Spleen (tissue), 11 donors: ENCODE data around the gene CSNK1G2. TPM values are rescaled to one million over a fixed set of nuclear protein-coding genes. Genes with fewer than 3 reads are reported as not detected.

Source experiments
- DNase-seq: peaks from one replicate; pipeline ENCODE4 v3.0.0-alpha.2; 2020
- H3K27ac ChIP-seq, 8 donors: fragments of 200-600 bp; sonication (generic) in 7 of 8; 1 replicate in 4 of 8; 2 replicates in 4 of 8; pipeline versions ENCODE4 v1.5.0 to v1.8.0; 2016 to 2021; ENCODE audit warnings: inconsistent platforms in 4 of 8, mild to moderate bottlenecking in 4 of 8, moderate library complexity in 1 of 8
- H3K27me3 ChIP-seq, 7 donors: fragments of 200-600 bp; sonication (generic) in 6 of 7; replicated peaks in 1 of 7; 1 replicate in 4 of 7; 2 replicates in 3 of 7; pipeline versions ENCODE4 v1.5.0 to v1.8.0; 2016 to 2021; ENCODE audit warnings: inconsistent platforms in 3 of 7, mild to moderate bottlenecking in 1 of 7
- H3K36me3 ChIP-seq, 6 donors: fragments of 200-600 bp; sonication (generic) in 5 of 6; 1 replicate in 4 of 6; 2 replicates in 2 of 6; pipeline versions ENCODE4 v1.5.0 to v1.8.0; 2016 to 2021; ENCODE audit warnings: inconsistent platforms in 2 of 6
- H3K4me1 ChIP-seq, 6 donors: fragments of 200-600 bp; sonication (generic) in 5 of 6; 1 replicate in 3 of 6; 2 replicates in 3 of 6; pipeline versions ENCODE4 v1.5.0 to v1.8.0; 2016 to 2021; ENCODE audit warnings: inconsistent platforms in 3 of 6
- H3K4me3 ChIP-seq, 8 donors: fragments of 200-600 bp; sonication (generic) in 7 of 8; 1 replicate in 4 of 8; 2 replicates in 4 of 8; pipeline versions ENCODE4 v1.5.0 to v1.8.0; 2016 to 2021; ENCODE audit warnings: inconsistent platforms in 4 of 8, mild to moderate bottlenecking in 4 of 8, moderate library complexity in 2 of 8
- H3K9me3 ChIP-seq, 8 donors: fragments of 200-600 bp; sonication (generic) in 7 of 8; 1 replicate in 4 of 8; 2 replicates in 4 of 8; pipeline versions ENCODE4 v1.5.0 to v1.8.0; 2016 to 2021; ENCODE audit warnings: inconsistent platforms in 4 of 8
- POLR2A ChIP-seq, 3 donors: fragments of 450-650 bp; IDR thresholded peaks; one replicate each; pipeline ENCODE4 v1.5.1; 2017; ENCODE audit warnings: antibody characterized with exemption in 3 of 3, mild to moderate bottlenecking in 1 of 3
- POLR2AphosphoS5 ChIP-seq, 3 donors: sonication (generic); formaldehyde crosslinking; IDR thresholded peaks; one replicate each; pipeline ENCODE4 v1.5.1; 2017; ENCODE audit warnings: antibody characterized with exemption in 3 of 3
- WGBS, 5 donors: extraction: QIAGEN DNeasy Blood & Tissue Kit in 3 of 5; methylation state at CpG; one replicate each; pipeline versions ENCODE4 v1.1.5 to v1.1.7; 2013 to 2018; 5-methylcytosine and 5-hydroxymethylcytosine counted together
- intact Hi-C: fragments of 100-400 bp; cut with DNase I; formaldehyde crosslinking; loops from one replicate; pipeline ENCODE4 v1.15.0; 2023; ENCODE audit warnings: low total_unique reads
- polyA plus RNA-seq, 3 donors: library from polyadenylated mRNA; stranded (reverse); fragments of 200-250 nt; gene quantifications; one replicate each; pipeline ENCODE4 v1.2.1, GENCODE V29; 2013
- total RNA-seq, 7 donors: library from RNA; depleted of rRNA in 3 of 7; stranded (reverse); fragments of >200 nt in 3 of 7; fragmentation: NEBNext Ultra II Directional in 4 of 7; extraction: Animal tissue kit (Norgen Biotek cat#: 25700) in 4 of 7; gene quantifications; one replicate each; pipeline versions ENCODE4 v1.1.0 to v1.2.1, GENCODE V29; 2016 to 2021
- TF ChIP-seq, protein P1 (sequence below), 11 experiments: fragments of 200-600 bp in 7 of 11; fragments of 450-650 bp in 4 of 11; sonication (generic) in 4 of 11; IDR thresholded peaks in 8 of 11; conservative IDR thresholded peaks in 3 of 11; 1 replicate in 7 of 11; 2 replicates in 4 of 11; pipeline versions ENCODE4 v1.4.0 to v1.8.0; 2016 to 2021; ENCODE audit warnings: antibody characterized with exemption in 11 of 11, inconsistent platforms in 4 of 11, mild to moderate bottlenecking in 1 of 11
- donor health status: healthy with polysubstance abuse.
- donor health status: DM: no; HTN: no; CAD: no; lungs with moderate emphysema.
- donor health status: DM: no; HTN: no; CAD: no.
- donor health status: Bipolar disorder and iron deficiency.
- donor health status: healthy.
- donor health status: DM: no; HTN: no; CAD: no.
- donor health status: DM: yes; HTN: yes; CAD: no.

The CSNK1G2 gene
- total and polyA plus RNA-seq, 10 donors = 52.5 to 120 (median 93.8) TPM

DNA sequence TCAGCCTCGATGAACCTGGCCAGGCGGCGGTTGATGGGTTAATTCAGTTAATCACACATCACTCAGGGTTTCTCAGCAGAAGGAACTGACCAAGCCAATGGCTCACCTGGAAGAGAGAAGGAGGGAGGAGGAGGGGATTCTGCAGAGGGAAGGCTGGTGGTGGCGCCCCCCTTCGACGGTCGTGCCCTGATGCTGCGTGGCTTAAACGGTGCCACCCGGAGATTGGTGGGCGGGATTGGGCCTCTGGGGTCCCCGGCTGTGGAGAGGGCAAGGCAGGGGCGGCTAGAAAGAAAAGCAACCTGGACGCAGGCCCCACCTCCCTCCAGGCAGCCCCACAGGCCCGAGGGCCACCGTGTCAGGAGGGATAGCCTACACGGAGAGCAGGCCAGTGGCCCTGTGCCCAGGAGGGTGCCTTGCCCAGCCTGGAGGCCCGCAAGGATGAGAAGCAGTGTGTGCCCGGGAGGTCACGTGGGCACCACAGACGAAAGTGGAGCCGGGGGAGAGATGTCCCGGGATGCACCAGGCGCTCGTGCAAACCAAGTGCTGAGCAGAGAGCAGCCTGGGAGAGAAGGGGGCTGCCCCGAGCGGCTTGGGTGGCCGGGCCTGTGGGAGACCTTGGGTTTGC, 16.0 kb downstream of the CSNK1G2 start:
- no peak overlapping the region for H3K27ac ChIP-seq
- H3K4me3 ChIP-seq = no peak overlapping the region
- peaks cover 2 to 84% (median 42%) of the 10 kb centered on the region in 6 donors for H3K4me1 ChIP-seq
- no peaks in the 10 kb centered on the region for H3K27me3 ChIP-seq
- DNase-seq = no peak
- WGBS, 5 donors = 79 to 92% (median 90%) methylated on average over 25 to 28 of the region's 28 CpGs
- H3K36me3 ChIP-seq = peaks cover 0 to 87% (median 10%) of the 10 kb centered on the region in 6 donors
- intact Hi-C loops = no loop called here
- TF ChIP-seq, protein P1, sequence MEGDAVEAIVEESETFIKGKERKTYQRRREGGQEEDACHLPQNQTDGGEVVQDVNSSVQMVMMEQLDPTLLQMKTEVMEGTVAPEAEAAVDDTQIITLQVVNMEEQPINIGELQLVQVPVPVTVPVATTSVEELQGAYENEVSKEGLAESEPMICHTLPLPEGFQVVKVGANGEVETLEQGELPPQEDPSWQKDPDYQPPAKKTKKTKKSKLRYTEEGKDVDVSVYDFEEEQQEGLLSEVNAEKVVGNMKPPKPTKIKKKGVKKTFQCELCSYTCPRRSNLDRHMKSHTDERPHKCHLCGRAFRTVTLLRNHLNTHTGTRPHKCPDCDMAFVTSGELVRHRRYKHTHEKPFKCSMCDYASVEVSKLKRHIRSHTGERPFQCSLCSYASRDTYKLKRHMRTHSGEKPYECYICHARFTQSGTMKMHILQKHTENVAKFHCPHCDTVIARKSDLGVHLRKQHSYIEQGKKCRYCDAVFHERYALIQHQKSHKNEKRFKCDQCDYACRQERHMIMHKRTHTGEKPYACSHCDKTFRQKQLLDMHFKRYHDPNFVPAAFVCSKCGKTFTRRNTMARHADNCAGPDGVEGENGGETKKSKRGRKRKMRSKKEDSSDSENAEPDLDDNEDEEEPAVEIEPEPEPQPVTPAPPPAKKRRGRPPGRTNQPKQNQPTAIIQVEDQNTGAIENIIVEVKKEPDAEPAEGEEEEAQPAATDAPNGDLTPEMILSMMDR (IDR thresholded peaks at IDR 0.05 in 8 of 11, conservative IDR thresholded peaks at IDR 0.05 in 3 of 11) = no peak
- TF ChIP-seq POLR2A (IDR thresholded peaks at IDR 0.05) = no peak
- peak in 2 of 3 donors; percentile 22 to 57 for TF ChIP-seq POLR2AphosphoS5 (IDR thresholded peaks at IDR 0.05)
- no peaks in the 10 kb centered on the region for H3K9me3 ChIP-seq

DNA sequence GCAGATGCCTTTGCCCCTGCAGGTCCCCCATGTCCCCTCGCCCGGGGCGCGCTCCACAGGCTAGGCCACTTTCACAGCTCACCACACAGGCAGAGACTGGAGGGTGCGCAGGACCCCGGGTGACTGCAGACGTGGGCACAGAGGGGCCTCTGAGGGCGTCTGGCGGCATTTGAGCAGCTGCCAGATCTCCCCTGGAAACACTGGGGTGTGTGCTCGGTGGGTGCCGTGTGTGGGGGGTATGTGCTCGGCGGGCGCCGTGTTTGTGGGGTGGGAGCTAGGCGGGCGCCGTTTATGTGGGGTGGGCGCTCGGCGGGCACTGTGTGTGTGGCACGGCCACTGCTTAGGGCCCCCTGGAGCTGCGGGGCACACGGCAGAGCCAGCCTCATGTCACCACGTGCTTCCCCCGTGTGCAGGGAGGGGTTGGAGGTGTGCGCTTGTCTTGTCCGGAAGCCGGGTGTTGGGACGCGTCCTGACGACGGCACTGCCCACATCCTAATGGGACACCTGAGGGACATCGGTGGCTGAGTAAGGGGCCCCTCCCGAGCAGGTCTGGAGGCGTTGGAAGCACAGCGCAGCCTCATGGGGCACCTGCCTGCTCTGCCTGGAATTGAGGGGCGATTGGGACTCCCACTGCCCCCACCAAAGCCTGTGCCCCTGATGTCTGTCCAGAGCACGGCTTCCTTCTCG, 16.7 kb downstream of the CSNK1G2 start:
- no peaks in the 10 kb centered on the region for H3K27me3 ChIP-seq
- TF ChIP-seq POLR2A (IDR thresholded peaks at IDR 0.05) = no peak
- no peak for TF ChIP-seq POLR2AphosphoS5 (IDR thresholded peaks at IDR 0.05)
- TF ChIP-seq, protein P1 (IDR thresholded peaks at IDR 0.05 in 8 of 11, conservative IDR thresholded peaks at IDR 0.05 in 3 of 11) = no peak
- H3K9me3 ChIP-seq = no peaks in the 10 kb centered on the region
- peaks cover 2 to 83% (median 40%) of the 10 kb centered on the region in 6 donors for H3K4me1 ChIP-seq
- H3K4me3 ChIP-seq = no peak overlapping the region
- DNase-seq = no peak
- H3K27ac ChIP-seq = no peak overlapping the region
- H3K36me3 ChIP-seq = peaks cover 0 to 87% (median 11%) of the 10 kb centered on the region in 6 donors
- intact Hi-C loops = no loop called here
- WGBS, 5 donors = 82 to 91% (median 85%) methylated on average over 24 to 40 of the region's 40 CpGs

DNA sequence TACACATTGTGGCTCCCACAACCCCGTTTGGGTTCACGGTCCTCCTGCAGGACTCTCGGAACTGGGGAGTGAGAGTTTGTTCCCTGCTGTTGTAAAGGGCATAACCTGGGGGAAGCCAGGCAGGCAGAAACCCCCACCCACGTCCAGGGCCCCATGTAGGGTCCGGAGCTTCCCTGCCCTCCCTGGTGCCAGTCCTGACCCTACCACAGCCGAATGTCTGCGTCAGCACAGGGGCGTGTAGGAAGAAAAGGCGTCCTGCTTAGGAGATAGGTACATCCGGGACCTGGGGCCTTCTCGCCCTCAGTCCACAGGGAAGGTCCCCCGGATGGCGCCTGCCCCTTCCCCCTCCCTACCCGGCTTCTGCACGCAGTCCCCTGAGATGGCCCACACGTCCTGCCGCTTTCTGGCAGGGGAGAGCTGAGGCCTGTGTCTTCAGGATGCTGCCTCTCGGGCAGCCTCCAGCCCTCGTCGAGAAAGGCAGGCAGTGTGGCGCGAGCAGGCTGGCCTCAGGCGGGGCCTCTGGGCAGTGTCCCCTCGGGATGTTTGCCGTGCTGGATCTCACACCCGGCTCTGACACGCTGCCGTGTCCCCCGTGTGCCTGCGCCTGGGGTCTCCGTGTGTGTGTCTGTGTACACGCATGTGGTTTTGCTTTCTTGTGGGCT, 19.1 kb downstream of the CSNK1G2 start:
- DNase-seq = no peak
- H3K36me3 ChIP-seq = peaks cover 0 to 84% (median 10%) of the 10 kb centered on the region in 6 donors
- H3K27ac ChIP-seq = no peak overlapping the region
- TF ChIP-seq POLR2A (IDR thresholded peaks at IDR 0.05) (no peak), POLR2AphosphoS5 (IDR thresholded peaks at IDR 0.05) (peak in 2 of 3 donors; percentile 7 to 50)
- H3K27me3 ChIP-seq = no peaks in the 10 kb centered on the region
- intact Hi-C loops = no loop called here
- H3K9me3 ChIP-seq = no peaks in the 10 kb centered on the region
- H3K4me1 ChIP-seq = peaks cover 2 to 60% (median 27%) of the 10 kb centered on the region in 6 donors
- WGBS, 5 donors = 93 to 96% (median 94%) methylated on average over 19 to 32 of the region's 32 CpGs
- no peak overlapping the region for H3K4me3 ChIP-seq

DNA sequence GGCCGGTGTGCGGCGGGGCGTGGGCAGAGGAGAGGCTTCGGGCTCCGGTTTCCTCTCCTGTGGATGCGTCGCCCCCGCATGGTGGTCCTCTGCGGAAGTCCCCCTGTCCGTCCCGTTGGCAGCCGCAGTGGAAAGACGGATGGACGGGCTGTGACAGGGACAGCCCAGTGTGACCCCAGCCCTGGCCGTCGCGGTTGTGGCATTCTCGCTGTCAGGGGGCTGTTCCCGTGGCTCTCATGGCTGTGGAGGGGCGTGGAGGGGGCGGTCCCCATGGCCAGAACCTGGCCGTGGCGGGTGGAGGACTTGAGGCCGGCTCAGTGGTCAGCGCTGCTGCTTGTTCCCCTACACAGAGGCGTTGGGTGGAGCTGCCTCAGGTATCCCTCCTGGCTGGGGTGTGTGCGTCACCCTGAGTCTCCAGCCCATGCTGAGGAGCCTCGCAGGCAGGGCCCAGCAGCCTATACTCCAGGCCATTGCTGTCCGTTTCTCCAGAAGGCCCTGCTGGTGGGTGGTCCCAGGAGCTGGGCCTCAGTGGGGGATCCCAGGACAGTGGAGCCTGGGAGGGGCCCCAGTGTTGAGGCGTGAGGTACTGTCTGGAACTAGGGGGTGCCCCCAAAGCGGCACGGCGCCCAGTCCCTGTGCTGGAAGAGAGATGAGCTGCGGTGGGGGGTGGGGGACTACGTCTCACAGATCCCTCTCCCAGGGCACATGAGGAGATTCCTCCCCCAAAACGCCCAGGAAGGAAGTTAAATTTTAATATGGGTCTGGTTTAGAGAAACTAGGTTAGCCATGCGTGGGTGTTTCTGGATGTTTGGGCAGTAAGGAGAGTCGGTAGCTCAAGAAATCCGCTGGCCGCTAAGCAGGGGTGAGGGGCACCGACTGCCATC, 20.3 kb downstream of the CSNK1G2 start:
- DNase-seq = no peak
- peaks cover 0 to 84% (median 10%) of the 10 kb centered on the region in 6 donors for H3K36me3 ChIP-seq
- no peaks in the 10 kb centered on the region for H3K9me3 ChIP-seq
- intact Hi-C loops = no loop called here
- H3K27me3 ChIP-seq = no peaks in the 10 kb centered on the region
- peak overlapping the region in 3 of 8 donors; percentile 33 to 48 (median 38) for H3K27ac ChIP-seq
- WGBS, 5 donors = 80 to 89% (median 88%) methylated on average over 20 to 42 of the region's 42 CpGs
- H3K4me1 ChIP-seq = peaks cover 2 to 53% (median 21%) of the 10 kb centered on the region in 6 donors
- no peak overlapping the region for H3K4me3 ChIP-seq
- TF ChIP-seq POLR2A (IDR thresholded peaks at IDR 0.05) (no peak), POLR2AphosphoS5 (IDR thresholded peaks at IDR 0.05) (peak in 1 of 3 donors; percentile 44)
- TF ChIP-seq, protein P1 (IDR thresholded peaks at IDR 0.05 in 8 of 11, conservative IDR thresholded peaks at IDR 0.05 in 3 of 11) = no peak
